Heart left ventricle (tissue), 16 donors: ENCODE results near the gene JOSD2. TPM values are rescaled to one million over a fixed set of nuclear protein-coding genes. Genes with fewer than 3 reads are reported as not detected.

Source experiments
- ATAC-seq, 4 donors: fragments of 200-7000 bp; cut with Tn5 transposase; one replicate each; pipeline ENCODE4 v1.9.1; 2020 to 2022; ENCODE audit warnings: moderate library complexity in 4 of 4, mild to moderate bottlenecking in 3 of 4, moderate number of reproducible peaks in 1 of 4
- DNase-seq, 5 donors: peaks; one replicate each; pipeline ENCODE4 v3.0.0-alpha.2; 2020
- H3K27ac ChIP-seq, 12 donors: fragments of 200-600 bp; sonication (generic) in 4 of 12; one replicate each; pipeline versions ENCODE4 v1.5.0 to v1.8.0; 2016 to 2022; ENCODE audit warnings: mild to moderate bottlenecking in 2 of 12
- H3K27me3 ChIP-seq, 9 donors: fragments of 200-600 bp; sonication (generic) in 2 of 9; one replicate each; pipeline versions ENCODE4 v1.5.1 to v1.8.0; 2016 to 2022; ENCODE audit warnings: mild to moderate bottlenecking in 3 of 9
- H3K36me3 ChIP-seq, 9 donors: fragments of 200-600 bp; sonication (generic) in 2 of 9; one replicate each; pipeline versions ENCODE4 v1.5.0 to v1.8.0; 2018 to 2022; ENCODE audit warnings: mild to moderate bottlenecking in 2 of 9
- H3K4me1 ChIP-seq, 12 donors: fragments of 200-600 bp; sonication (generic) in 4 of 12; one replicate each; pipeline versions ENCODE4 v1.5.0 to v1.8.0; 2016 to 2022; ENCODE audit warnings: mild to moderate bottlenecking in 3 of 12
- H3K4me3 ChIP-seq, 12 donors: fragments of 200-600 bp; sonication (generic) in 4 of 12; one replicate each; pipeline versions ENCODE4 v1.5.0 to v1.8.0; 2017 to 2022; ENCODE audit warnings: mild to moderate bottlenecking in 9 of 12, moderate library complexity in 4 of 12
- H3K9me3 ChIP-seq, 12 donors: fragments of 200-600 bp; sonication (generic) in 4 of 12; one replicate each; pipeline versions ENCODE4 v1.5.0 to v1.8.0; 2016 to 2022; ENCODE audit warnings: mild to moderate bottlenecking in 1 of 12
- POLR2A ChIP-seq, 2 donors: fragments of 450-650 bp; IDR thresholded peaks; one replicate each; pipeline ENCODE4 v1.6.1; 2017; ENCODE audit warnings: antibody characterized with exemption in 2 of 2, mild to moderate bottlenecking in 2 of 2, moderate library complexity in 2 of 2
- WGBS, 4 donors: extraction: QIAGEN DNeasy Blood & Tissue Kit in 2 of 4; methylation state at CpG; one replicate each; pipeline versions ENCODE4 v1.1.5 to v1.1.7; 2013 to 2018; 5-methylcytosine and 5-hydroxymethylcytosine counted together
- intact Hi-C, 10 donors: fragments of 100-400 bp; cut with DNase I; formaldehyde crosslinking; loops; one replicate each; pipeline versions ENCODE4 v1.11.1 to v1.14.2; 2022
- polyA plus RNA-seq, 2 donors: library from polyadenylated mRNA; stranded (reverse); fragments of 200-250 nt; gene quantifications; one replicate each; pipeline ENCODE4 v1.2.3, GENCODE V29; 2013
- total RNA-seq, 9 donors: library from RNA; depleted of rRNA in 2 of 9; stranded (reverse); fragments of >200 nt in 2 of 9; fragmentation: NEBNext Ultra II Directional in 3 of 9; extraction: Animal tissue kit (Norgen Biotek cat#: 25700) in 3 of 9; gene quantifications; one replicate each; pipeline versions ENCODE4 v1.1.0 to v1.2.4, GENCODE V29; 2016 to 2023
- TF ChIP-seq, protein P1 (sequence below), 12 donors: fragments of 200-600 bp; sonication (generic) in 4 of 12; IDR thresholded peaks; one replicate each; pipeline versions ENCODE4 v1.5.0 to v1.8.0; 2018 to 2022; ENCODE audit warnings: antibody characterized with exemption in 12 of 12, mild to moderate bottlenecking in 5 of 12
- donor health status: ischemic (EF 13 %, LVEDD 7.1; RV severe dilation, severe dysfunction).
- donor health status: healthy with polysubstance abuse.
- donor health status: DM: no; HTN: yes; CAD: no.
- donor health status: DM: no; HTN: no; CAD: no.
- donor health status: ischemic (EF 25% LVEDD 6.9; RV normal size, moderate dysfunction).
- donor health status: ischemic (EF 25% LVEDD 5.7; RV mildly dilated, moderate dysfunction).
- donor health status: healthy.
- donor health status: DM: yes; HTN: yes; CAD: no.
- donor health status: ischemic (EF 35%, LVEDD 5.7; RV mildly dilated, moderate dysfunction).
- donor health status: nonischemic (EF 11% LVEDD 7.7; RV severe dilation, severe dysfunction).
- donor health status: DM: yes; HTN: yes; CAD: no.
- donor health status: PGD.
- donor health status: ischemic (EF 29% LVEDD 5.4; RV normal size, mild dysfunction).
- donor health status: nonischemic (EF 23%, LVEDD 6.1; RV moderate dilation, normal function).

The JOSD2 gene
- total and polyA plus RNA-seq, 11 donors = 18.7 to 49.7 (median 30.8) TPM

DNA sequence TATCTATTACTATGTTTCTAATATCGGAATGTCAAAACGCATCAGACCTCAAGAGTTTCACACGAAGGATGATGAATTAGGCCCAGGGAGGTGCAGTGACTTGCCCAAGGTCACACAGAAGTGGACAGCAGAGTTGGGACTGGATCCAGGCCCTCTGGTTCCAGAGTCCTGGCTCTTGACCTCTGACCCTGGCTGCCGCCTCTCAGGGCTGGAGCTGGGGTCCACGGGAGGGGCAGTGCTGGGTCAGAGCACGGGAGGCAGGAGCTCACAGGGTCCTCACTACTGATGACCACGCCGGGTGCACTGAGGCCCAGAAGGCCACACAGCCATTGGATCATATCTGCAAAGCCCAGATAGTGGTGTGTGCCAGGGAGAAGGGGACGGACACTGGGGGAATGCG lies 11.9 kb upstream of the JOSD2 start:
- WGBS, 4 donors = 86 to 89% (median 87%) methylated on average over 8 to 10 of the region's 10 CpGs
- ATAC-seq (no peak), DNase-seq (peak in 1 of 5 donors; percentile 24)
- Histone ChIP-seq H3K9me3 (no peaks in the 10 kb centered on the region), H3K4me3 (no peak overlapping the region), H3K36me3 (no peaks in the 10 kb centered on the region), H3K27me3 (no peaks in the 10 kb centered on the region), H3K4me1 (no peaks in the 10 kb centered on the region), H3K27ac (no peak overlapping the region)
- intact Hi-C loops = no loop called here
- TF ChIP-seq, protein P1, sequence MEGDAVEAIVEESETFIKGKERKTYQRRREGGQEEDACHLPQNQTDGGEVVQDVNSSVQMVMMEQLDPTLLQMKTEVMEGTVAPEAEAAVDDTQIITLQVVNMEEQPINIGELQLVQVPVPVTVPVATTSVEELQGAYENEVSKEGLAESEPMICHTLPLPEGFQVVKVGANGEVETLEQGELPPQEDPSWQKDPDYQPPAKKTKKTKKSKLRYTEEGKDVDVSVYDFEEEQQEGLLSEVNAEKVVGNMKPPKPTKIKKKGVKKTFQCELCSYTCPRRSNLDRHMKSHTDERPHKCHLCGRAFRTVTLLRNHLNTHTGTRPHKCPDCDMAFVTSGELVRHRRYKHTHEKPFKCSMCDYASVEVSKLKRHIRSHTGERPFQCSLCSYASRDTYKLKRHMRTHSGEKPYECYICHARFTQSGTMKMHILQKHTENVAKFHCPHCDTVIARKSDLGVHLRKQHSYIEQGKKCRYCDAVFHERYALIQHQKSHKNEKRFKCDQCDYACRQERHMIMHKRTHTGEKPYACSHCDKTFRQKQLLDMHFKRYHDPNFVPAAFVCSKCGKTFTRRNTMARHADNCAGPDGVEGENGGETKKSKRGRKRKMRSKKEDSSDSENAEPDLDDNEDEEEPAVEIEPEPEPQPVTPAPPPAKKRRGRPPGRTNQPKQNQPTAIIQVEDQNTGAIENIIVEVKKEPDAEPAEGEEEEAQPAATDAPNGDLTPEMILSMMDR (IDR thresholded peaks at IDR 0.05) = no peak

DNA sequence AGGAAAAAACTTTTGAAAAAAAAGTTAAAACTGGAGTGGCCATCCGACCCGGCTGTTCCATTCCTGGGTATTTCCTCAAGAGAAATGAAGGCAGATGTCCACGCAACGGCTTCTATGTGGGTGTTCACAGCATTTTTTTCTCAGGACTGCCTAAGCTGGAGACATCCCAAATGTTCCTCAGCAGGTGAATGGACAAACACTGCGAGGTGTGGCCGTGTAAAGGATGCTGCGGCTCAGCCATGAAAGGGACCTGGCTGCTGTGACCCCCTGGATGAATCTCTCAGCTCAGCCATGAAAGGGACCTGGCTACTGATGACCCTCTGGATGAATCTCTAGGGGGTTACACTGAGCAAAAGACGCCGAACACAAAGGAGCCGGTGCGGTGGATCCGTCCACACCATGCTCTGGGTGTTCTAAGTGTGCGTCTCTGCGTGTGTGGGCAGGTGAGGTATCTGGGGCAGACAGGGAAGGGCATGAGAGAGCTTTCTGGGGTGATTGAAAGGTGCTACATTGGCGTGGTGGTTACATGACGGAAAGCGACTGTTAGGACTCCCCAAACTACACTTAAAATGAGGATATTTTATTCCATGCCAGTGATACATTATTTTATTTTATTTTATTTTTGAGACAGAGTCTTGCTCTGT lies 10.0 kb upstream of the JOSD2 start:
- WGBS, 4 donors = 84 to 90% (median 86%) methylated on average over 17 of the region's 17 CpGs
- intact Hi-C loops = no loop called here
- H3K4me1 ChIP-seq = no peaks in the 10 kb centered on the region
- DNase-seq (peak in 1 of 5 donors; percentile 3), ATAC-seq (no peak)
- H3K27ac ChIP-seq = no peak overlapping the region
- TF ChIP-seq, protein P1 (IDR thresholded peaks at IDR 0.05) = no peak
- no peaks in the 10 kb centered on the region for H3K9me3 ChIP-seq
- H3K27me3 ChIP-seq = no peaks in the 10 kb centered on the region
- no peaks in the 10 kb centered on the region for H3K36me3 ChIP-seq
- H3K4me3 ChIP-seq = no peak overlapping the region

DNA sequence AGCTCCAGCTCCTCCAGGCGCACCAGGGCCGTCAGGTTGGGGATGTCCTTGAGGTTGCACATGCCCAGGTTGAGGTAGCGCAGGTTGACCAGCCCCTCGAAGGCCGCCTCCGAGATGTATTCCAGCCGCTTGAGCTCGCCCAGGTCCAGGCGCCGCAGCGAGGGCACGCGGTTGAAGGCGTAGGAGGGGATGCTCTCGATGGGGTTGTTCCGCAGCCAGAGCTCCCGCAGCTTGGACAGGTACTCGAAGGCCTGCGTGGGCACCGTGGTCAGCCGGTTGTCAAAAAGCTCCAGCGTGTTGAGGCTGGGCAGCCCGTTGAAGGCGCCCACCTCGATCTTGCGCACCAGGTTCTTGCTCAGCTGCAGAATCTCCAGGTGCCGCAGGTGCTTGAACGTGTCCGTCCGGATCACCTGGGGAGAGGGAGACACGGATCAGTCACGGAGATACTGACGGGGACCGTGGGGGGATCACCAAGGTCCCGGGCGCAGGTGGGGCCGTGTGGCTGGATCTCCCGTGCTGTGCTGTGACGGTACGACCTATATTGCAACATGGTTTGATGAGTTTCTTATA lies 8.1 kb upstream of the JOSD2 start:
- H3K9me3 ChIP-seq = no peaks in the 10 kb centered on the region
- no peak for ATAC-seq
- no peak overlapping the region for H3K27ac ChIP-seq
- no peaks in the 10 kb centered on the region for H3K4me1 ChIP-seq
- H3K27me3 ChIP-seq = peaks cover 0 to 8% (median 0%) of the 10 kb centered on the region in 9 donors
- H3K36me3 ChIP-seq = no peaks in the 10 kb centered on the region
- H3K4me3 ChIP-seq = no peak overlapping the region
- intact Hi-C loops = loop anchor here in 1 of 10 donors (10.0 kb wide), 1 partner anchor 494 kb away; the partner anchor contains the start of genes VRK3 and ZNF473
- peak in 1 of 5 donors; percentile 40 for DNase-seq
- TF ChIP-seq POLR2A (IDR thresholded peaks at IDR 0.05) = no peak
- TF ChIP-seq, protein P1 (IDR thresholded peaks at IDR 0.05) = no peak
- WGBS, 4 donors = 97 to 98% (median 97%) methylated on average over 25 to 40 of the region's 40 CpGs

DNA sequence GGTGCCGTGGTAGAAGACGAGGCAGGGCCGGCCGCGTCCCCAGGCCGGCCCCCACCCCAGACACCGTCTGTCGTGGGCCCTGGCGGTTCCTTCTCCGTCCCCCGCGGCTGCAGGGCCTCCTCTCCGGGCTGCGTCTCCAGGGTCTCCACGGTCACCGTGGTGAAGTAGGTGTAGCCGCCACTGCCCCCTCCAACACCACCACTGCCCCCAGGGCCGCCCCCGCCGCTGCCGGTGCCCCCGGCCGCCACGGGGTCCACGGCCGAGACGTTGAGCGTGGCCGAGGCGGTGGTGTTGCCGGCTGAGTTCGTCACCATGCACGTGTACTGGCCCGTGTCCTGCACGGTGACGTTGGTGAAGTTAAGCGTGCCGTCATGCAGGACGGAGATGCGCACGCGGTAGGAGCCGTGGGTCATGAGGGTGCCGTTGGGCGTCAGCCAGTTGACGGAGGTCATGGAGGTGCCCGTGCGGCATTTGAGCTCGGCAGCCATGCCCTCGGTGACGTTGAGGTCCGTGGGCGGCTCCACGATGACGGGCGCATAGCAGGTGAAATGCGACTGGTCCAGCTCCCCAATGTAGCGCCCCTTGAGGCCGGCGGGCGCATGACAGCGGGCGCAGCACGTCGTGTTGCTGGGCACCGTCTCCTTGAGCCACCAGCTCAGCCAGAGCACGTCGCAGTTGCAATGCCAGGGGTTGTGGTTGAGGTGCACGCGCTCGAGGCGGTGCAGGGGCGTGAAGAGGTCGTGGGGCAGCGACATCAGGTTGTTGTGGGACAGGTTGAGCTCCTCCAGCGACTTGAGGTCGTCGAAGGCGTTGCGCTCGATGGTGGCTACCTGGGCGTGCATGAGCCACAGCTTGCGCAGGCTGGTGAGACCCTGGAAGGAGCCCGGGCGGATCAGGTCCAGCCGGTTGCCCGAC lies 7.4 kb upstream of the JOSD2 start:
- ATAC-seq (no peak), DNase-seq (peak in 1 of 5 donors; percentile 41)
- Histone ChIP-seq H3K27me3 (peaks cover 0 to 8% (median 0%) of the 10 kb centered on the region in 9 donors), H3K27ac (no peak overlapping the region), H3K4me3 (no peak overlapping the region), H3K9me3 (no peaks in the 10 kb centered on the region), H3K4me1 (no peaks in the 10 kb centered on the region), H3K36me3 (no peaks in the 10 kb centered on the region)
- TF ChIP-seq POLR2A (IDR thresholded peaks at IDR 0.05) = no peak
- TF ChIP-seq, protein P1 (IDR thresholded peaks at IDR 0.05) = no peak
- 95 to 96% (median 95%) methylated on average over 72 to 87 of the region's 87 CpGs for WGBS, 4 donors
- intact Hi-C loops = loop anchor here in 1 of 10 donors (10.0 kb wide), 1 partner anchor 494 kb away; the partner anchor contains the start of genes VRK3 and ZNF473
